DMS 273 treated with DMSO at 0.1 percent for 48 hours (cell line): ENCODE data around the gene DPPA5.
"Not testable (repeated sequence)": the region's sequence is repeated elsewhere in the genome, so short reads cannot be mapped to it uniquely, and the experiment has no call there.

ENCODE experiments used
- DNase-seq: peaks from one replicate; lab custom pipeline; 2025; lab: John Stamatoyannopoulos, UW

The DPPA5 gene, protein sequence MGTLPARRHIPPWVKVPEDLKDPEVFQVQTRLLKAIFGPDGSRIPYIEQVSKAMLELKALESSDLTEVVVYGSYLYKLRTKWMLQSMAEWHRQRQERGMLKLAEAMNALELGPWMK

GRCh38 chr6:73353636-73354593 lies at the start of gene DPPA5:
DPPA5 (minus strand) TSS chr6:73354276; CDS start chr6:73354225, 51 bp downstream.
- no peak for DNase-seq

- DNase-seq = no peak
Observed at GRCh38 chr6:73400656-73401055, 46.6 kb upstream of the DPPA5 start.

GRCh38 chr6:73395875-73396274 lies 41.8 kb upstream of the DPPA5 start:
- no peak for DNase-seq

- DNase-seq = no peak
Observed at GRCh38 chr6:73394577-73395354, 40.7 kb upstream of the DPPA5 start, which contains the start of gene DDX43. DDX43 (plus strand) TSS chr6:73394828; CDS start chr6:73394906, 78 bp downstream.

DNA sequence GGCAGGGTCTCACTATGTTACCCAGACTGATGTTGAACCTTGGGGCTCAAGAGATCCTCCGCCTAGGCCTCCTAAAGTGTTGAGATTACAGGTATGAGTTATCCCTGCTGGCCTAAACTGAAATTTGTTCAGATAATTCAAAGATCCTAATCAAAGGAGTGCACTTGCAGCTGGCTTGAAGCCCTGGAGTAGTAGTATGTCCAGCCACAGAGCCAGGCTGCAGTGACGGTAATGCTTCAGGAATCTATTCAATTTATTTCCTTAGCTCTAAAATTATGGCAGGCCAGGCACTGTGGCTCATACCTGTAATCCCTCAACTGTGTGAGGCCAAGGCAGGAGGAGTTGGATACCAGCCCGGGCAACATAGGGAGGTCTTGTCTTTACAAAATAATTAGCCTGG lies 39.2 kb upstream of the DPPA5 start:
- no peak for DNase-seq

DNA sequence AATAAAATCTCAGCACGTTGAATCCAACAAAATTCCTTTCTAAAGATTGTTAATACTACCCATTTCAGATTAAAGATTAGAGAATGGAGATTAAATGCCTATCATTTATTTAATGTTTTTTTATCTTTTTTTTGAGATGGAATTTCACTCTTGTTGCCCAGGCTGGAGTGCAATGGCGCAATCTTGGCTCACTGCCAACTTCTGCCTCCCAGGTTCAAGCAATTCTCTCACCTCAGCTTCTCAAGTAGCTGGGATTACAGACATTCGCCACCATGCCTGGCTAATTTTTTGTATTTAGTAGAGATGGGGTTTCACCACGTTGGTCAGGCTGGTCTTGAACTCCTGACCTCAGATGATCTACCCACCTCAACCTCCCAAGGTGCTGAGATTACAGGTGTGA lies 38.1 kb upstream of the DPPA5 start:
- not testable (repeated sequence) for DNase-seq

- no peak for DNase-seq
Observed at GRCh38 chr6:73391675-73392074, 37.6 kb upstream of the DPPA5 start.

GRCh38 chr6:73389854-73390253 lies 35.8 kb upstream of the DPPA5 start:
- no peak for DNase-seq

- peak; percentile 13 for DNase-seq
Observed at GRCh38 chr6:73388800-73389512, 34.9 kb upstream of the DPPA5 start.

DNA sequence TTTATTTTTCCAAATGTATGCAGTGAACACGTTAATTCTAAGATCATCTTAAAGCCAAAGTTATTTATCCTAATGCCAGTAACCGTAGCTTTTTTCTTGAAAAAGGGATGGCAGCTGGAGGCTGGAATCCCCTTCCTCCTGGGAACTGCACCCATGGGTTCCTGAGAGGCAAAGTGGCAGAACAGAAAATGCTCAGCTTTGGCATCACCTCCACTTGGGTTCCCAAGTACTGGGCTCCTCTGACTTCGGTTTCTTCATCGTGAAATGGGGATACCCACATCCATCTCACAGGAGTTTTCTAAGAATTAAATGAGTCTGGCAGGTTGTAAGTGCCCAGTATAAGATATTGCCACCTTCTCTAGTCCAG lies 34.3 kb upstream of the DPPA5 start:
- DNase-seq = no peak

DNA sequence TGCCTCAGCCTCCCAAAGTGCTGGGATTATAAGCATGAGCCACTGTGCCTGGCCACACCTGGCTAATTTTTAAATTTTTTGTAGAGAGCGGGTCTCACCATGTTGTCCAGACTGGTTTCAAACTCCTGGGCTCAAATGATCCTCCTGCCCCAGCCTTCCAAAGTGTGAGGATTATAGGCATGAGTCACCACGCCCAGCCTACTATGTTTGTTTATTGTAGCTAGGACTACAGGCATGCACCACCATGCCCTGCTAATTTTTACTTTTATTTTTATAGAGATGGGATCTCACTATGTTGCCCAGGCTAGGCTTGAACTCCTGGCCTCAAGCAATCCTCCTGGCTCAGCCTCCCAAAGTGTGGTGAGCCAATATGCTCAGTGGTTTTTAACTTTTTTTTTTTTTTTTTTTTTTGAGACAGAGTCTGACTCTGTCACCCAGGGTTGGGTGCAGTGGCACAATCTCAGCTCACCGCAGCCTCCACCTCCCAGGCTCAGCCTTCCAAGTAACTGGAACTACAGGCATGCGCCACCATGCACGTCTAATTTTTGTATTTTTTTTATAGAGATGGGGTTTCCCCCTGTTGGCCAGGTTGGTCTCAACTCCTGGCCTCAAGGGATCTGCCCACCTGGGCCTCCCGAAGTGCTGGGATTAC lies 28.5 kb upstream of the DPPA5 start:
- no peak for DNase-seq

GRCh38 chr6:73381531-73381930 lies 27.5 kb upstream of the DPPA5 start:
- not testable (repeated sequence) for DNase-seq

GRCh38 chr6:73377225-73377624 lies 23.1 kb upstream of the DPPA5 start:
- no peak for DNase-seq

DNA sequence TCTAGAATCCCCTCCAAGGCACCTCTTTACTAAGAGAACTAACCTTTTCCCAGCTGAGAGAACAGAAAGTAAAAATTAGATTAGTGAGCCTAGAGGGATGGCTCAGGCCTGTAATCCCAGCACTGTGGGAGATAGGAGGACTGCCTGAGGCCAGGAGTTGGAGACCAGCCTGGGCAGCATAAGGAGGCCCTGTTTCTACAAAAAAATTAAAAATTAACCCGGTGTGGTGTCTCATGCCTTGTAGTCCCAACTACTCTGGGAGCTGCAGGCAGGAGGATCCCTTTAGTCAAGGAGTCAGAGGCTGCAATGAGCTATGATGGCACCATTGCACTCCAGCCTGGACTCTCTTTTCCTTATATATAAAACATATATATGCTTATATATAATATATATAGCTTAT lies 21.1 kb upstream of the DPPA5 start:
- no peak for DNase-seq

DNA sequence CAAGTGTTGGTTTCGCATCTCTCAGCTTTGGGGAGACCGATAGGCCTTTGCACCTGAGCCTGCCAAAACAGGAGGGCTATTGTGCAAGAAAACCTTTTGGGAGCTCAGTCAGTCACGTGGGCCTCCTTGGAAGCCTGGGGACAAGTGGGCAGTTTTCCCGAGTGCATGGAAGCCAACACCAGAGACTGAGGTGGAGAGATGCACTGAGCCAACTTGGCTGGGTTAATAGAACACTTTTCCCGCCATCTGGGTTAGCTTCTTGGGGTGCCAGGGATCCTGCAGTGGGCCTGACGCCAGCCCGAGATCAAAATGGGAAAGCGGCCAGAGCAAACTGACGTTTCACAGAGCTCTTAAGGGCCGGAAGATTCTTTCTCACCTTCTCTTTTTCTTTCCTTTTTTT lies 18.4 kb upstream of the DPPA5 start:
- DNase-seq = no peak

DNA sequence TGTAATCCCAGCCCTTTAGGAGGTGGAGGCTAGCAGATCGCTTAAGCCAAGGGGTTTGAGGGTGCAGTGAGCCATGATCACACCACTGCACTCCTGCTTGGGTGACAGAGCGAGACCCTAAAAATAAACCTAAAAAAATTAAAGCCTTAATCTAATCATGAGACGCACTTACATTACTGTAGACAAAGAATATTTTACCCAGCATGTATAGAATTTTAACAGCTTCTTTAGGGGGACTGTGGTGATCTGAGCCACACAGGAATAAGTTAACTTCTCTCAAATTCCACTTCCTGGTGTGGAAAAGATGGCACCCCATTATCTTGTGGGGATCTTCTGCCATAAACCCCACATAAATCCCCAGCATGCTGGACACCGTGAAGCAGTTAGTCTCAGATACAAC lies 17.9 kb upstream of the DPPA5 start:
- DNase-seq = no peak

DNA sequence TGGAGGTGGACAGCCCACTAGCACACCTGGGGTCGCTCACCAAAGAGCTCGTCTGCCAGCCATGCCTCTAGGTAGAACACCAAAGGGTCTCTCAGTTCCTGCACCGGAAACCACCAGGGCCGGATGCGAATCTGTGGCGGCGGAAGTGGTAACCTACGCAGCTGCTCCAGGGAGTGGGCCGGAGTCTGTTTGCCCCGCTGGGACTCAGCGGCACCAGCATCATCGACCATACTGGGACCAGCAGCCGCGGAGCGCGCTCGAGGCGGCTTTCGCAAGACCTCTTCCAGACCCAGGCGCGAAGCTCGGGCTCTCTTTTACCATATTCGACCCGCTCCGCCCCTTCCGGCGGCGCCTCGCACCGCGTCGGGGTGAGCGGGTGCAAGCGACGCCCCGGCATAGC lies 15.5 kb upstream of the DPPA5 start, which contains the start of gene OOEP:
Gene OOEP, minus strand, starts transcription at position 335 of the 400 bp plus-strand sequence. Its CDS starts 105 bp downstream, at position 230.
- no peak for DNase-seq

GRCh38 chr6:73369157-73369556 lies 15.1 kb upstream of the DPPA5 start:
- no peak for DNase-seq

DNA sequence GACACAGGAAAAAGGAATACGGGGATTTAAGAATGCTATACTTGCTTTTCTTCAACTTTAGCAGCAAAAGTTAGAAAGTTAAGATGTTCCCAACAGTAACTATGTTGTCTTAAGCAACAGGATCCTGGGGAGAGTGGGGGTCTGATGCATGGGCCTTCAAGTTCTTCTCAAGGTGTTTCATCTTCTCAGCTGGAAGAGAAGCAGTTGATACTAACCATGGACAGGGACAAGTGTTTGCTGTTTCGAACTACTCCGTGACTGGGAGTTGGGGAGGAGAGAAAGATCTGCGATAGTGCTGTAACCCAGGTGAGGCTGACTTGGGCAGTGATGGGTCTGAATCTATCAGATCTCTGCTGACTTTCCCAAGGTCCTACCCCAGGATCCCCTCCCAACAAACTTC lies 14.6 kb upstream of the DPPA5 start:
- no peak for DNase-seq

DNA sequence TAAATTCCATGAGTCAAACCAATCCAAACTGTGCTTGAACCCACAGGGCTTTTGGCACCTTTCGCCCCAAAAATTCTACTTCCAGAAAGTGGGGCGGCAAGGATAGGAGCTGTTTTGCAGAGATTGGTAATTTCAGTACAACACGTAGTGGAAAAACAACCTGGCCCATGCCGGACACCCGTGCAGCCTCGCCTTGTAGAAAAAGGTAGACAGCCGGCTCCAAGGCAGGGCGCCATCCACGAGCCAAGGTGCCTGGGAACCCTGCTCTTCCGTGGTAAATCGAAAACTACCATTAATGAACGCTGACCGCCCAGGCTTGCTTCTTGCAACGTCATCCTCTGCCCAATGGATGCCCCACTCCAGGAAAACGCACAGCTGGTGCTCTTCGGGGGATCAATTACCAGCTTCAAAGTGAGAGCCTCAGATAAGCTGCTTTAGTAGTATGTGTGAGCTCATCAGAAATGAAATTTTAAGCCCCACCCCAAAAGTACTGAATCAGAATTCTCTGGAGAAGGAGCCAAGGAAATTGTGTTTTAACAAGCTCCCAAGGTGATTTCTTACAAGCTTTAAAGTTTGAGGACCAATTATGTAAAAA lies 13.8 kb upstream of the DPPA5 start:
- no peak for DNase-seq

DNA sequence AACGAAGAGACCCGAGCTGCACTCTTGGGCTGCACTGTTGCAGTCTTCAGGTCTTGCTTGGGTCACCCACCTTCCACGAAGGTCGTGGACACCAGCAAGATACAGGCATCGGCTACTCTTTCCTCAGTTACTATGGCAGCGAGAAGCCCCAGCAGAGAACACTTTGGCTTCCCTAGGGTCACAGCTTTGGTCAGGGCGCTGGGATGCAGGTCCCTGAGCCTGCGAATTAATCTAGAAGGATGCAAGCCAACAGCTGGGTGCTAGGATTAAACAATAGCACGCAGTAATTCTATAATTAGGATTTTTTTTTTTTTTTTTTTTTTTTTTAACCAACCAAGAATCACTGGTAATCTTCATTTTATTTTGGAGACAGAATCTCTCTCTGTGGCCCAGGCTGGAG lies 10.5 kb upstream of the DPPA5 start:
- DNase-seq = no peak
